ENCODE results near the gene AMER1.
"Not testable (repeated sequence)": the region's sequence is repeated elsewhere in the genome, so short reads cannot be mapped to it uniquely, and the experiment has no call there.

The AMER1 gene
- 11.1 to 23.4 (median 16.2) reads per million in 4 experiments for total RNA-seq

GRCh38 chrX:64205441-64205734, at the start of gene AMER1:
Gene AMER1 (minus strand): TSS chrX:64205708. CDS start chrX:64193286, 12,422 bp downstream.
- peak; percentile 21 for DNase-seq

GRCh38 chrX:64230123-64230970, 24.8 kb upstream of the AMER1 start, which contains the start of gene ASB12:
Gene ASB12 (minus strand): TSS chrX:64230607. CDS start chrX:64225650, 4,957 bp downstream.
- no peak for DNase-seq

- DNase-seq: no peak
Observed at GRCh38 chrX:64229154-64229553, 23.6 kb upstream of the AMER1 start.

- DNase-seq: no peak
Observed at GRCh38 chrX:64218023-64218422, 12.5 kb upstream of the AMER1 start.

- not testable (repeated sequence) for DNase-seq
Observed at GRCh38 chrX:64213989-64214388, 8.5 kb upstream of the AMER1 start.

- DNase-seq: no peak
Observed at GRCh38 chrX:64206556-64207162, 1.2 kb upstream of the AMER1 start.

GRCh38 chrX:64205735-64206501, 410 bp upstream of the AMER1 start:
- peak; percentile 81 for DNase-seq

- no peak for DNase-seq
Observed at GRCh38 chrX:64204701-64205440, 637 bp downstream of the AMER1 start.

- DNase-seq: no peak
Observed at GRCh38 chrX:64204252-64204651, 1.3 kb downstream of the AMER1 start.

- no peak for DNase-seq
Observed at GRCh38 chrX:64202808-64203325, 2.6 kb downstream of the AMER1 start.

GRCh38 chrX:64198036-64198435, 7.5 kb downstream of the AMER1 start:
- DNase-seq: no peak

- DNase-seq: no peak
Observed at GRCh38 chrX:64196606-64197005, 8.9 kb downstream of the AMER1 start.

GRCh38 chrX:64195862-64196261, 9.6 kb downstream of the AMER1 start:
- DNase-seq: no peak

- DNase-seq: no peak
Observed at GRCh38 chrX:64192673-64193072, 12.8 kb downstream of the AMER1 start.

- no peak for DNase-seq
Observed at GRCh38 chrX:64192040-64192439, 13.5 kb downstream of the AMER1 start.

GRCh38 chrX:64191281-64192010, 14.1 kb downstream of the AMER1 start:
- DNase-seq: no peak

- DNase-seq: no peak
Observed at GRCh38 chrX:64190136-64190740, 15.3 kb downstream of the AMER1 start.

GRCh38 chrX:64188901-64189300, 16.6 kb downstream of the AMER1 start:
- DNase-seq: no peak

- no peak for DNase-seq
Observed at GRCh38 chrX:64187762-64188150, 17.8 kb downstream of the AMER1 start.

GRCh38 chrX:64186974-64187761, 18.3 kb downstream of the AMER1 start:
- DNase-seq: no peak

- DNase-seq: no peak
Observed at GRCh38 chrX:64184396-64184795, 21.1 kb downstream of the AMER1 start.

All from effector CD8-positive, alpha-beta T cell (primary cell).